ENCODE data around the gene TNS3. TPM values are rescaled to one million over a fixed set of nuclear protein-coding genes. Genes with fewer than 3 reads are reported as not detected.
"Not testable (repeated sequence)": the region's sequence is repeated elsewhere in the genome, so short reads cannot be mapped to it uniquely, and the experiment has no call there.

TNS3 gene
- total and polyA plus RNA-seq, 2 experiments from 2014 or later, result 2.7 to 5.7 TPM

- no peaks in the 10 kb centered on the region for H3K9me3 ChIP-seq (ENCODE audit: low read depth)
- DNase-seq (ENCODE audit: low read depth in 1 of 2, low spot score in 1 of 2), result peak in 1 of 2 donors; percentile 76
- H3K27me3 ChIP-seq, result no peaks in the 10 kb centered on the region
- H3K36me3 ChIP-seq, result no peaks in the 10 kb centered on the region
- H3K4me3 ChIP-seq, result no peak overlapping the region
- H3K27ac ChIP-seq, result no peak overlapping the region
- H3K4me1 ChIP-seq (ENCODE audit: low read depth), result no peaks in the 10 kb centered on the region
- TF ChIP-seq, protein P1, sequence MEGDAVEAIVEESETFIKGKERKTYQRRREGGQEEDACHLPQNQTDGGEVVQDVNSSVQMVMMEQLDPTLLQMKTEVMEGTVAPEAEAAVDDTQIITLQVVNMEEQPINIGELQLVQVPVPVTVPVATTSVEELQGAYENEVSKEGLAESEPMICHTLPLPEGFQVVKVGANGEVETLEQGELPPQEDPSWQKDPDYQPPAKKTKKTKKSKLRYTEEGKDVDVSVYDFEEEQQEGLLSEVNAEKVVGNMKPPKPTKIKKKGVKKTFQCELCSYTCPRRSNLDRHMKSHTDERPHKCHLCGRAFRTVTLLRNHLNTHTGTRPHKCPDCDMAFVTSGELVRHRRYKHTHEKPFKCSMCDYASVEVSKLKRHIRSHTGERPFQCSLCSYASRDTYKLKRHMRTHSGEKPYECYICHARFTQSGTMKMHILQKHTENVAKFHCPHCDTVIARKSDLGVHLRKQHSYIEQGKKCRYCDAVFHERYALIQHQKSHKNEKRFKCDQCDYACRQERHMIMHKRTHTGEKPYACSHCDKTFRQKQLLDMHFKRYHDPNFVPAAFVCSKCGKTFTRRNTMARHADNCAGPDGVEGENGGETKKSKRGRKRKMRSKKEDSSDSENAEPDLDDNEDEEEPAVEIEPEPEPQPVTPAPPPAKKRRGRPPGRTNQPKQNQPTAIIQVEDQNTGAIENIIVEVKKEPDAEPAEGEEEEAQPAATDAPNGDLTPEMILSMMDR (IDR thresholded peaks at IDR 0.05; ENCODE audit: low read depth, low read length), result no peak
Measured at GRCh38 chr7:47591655-47592572, 10.0 kb upstream of the TNS3 start.

DNA sequence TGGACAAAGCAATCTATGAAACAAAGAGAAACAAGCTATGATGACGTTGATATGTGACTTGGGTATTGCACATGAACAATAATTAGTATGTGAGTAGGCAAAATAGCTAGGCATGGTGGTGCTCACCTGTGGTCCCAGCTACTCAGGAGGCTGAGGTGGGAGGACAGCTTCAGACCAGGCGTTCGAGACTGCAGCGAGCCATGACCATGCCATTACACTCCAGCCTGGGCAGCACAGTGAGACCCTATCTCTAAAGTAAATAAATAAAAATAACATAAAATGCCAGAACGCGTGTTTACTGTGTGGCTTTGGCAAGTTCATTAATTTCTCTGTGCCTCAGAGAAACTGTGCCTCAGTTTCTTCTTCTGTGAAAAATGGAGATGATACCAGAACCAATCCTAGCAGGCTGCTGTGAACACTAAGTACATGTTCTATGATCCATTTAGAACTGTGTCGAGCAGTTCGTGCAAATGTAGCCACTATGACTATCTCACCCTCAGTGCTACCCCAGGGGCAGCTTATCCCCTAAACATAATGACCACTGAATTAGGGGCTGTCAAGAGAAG, 9.3 kb upstream of the TNS3 start:
- no peak for DNase-seq (ENCODE audit: low read depth in 1 of 2, low spot score in 1 of 2)
- Histone ChIP-seq H3K9me3 (ENCODE audit: low read depth) (no peaks in the 10 kb centered on the region), H3K4me3 (no peak overlapping the region), H3K4me1 (ENCODE audit: low read depth) (no peaks in the 10 kb centered on the region), H3K27me3 (no peaks in the 10 kb centered on the region), H3K27ac (no peak overlapping the region), H3K36me3 (no peaks in the 10 kb centered on the region)
- TF ChIP-seq, protein P1 (IDR thresholded peaks at IDR 0.05; ENCODE audit: low read depth, low read length), result no peak

DNA sequence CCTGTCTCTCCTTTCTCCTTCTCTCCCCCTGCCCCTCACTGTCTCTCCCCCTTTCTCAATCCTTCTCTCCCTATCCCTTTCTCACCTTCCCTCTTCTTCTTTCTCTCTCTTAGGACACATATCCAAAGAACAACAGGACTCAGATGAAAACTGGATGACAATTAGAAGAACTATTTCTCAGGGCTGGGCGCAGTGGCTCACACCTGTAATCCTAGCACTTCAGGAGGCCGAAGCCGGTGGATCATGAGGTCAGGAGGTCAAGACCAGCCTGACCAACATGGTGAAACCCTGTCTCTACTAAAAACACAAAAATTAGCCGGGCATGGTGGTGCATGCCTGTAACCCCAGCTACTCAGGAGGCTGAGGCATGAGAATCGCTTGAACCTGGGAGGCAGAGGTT, 8.3 kb upstream of the TNS3 start:
- H3K4me3 ChIP-seq; H3K4me1 ChIP-seq (ENCODE audit: low read depth); DNase-seq (ENCODE audit: low read depth in 1 of 2, low spot score in 1 of 2); H3K9me3 ChIP-seq (ENCODE audit: low read depth); H3K27me3 ChIP-seq; H3K27ac ChIP-seq; H3K36me3 ChIP-seq: not testable (repeated sequence)

DNA sequence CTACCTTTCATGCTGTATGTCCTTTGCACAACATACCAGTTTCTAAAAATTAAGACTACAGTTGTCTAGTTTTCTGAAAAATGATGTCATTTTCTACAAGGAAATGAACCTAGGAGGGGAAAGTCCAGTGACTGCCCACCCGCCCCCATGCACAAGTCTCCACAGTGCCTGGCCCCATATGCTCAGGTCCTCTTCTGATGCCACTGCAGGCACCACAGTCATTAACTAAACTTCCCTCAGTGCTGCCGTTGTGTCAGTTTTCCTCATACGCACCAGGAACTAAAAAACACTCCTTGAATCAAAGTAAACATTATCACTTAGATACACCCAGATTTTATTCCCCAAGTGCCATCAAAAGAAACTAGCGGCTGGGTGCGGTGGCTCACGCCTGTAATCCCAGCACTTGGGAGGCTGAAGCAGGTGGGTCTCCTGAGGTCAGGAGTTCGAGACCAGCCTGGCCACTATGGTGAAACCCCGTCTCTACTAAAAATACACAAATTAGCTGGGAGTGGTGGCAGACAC, 6.9 kb upstream of the TNS3 start:
- Histone ChIP-seq H3K36me3 (no peaks in the 10 kb centered on the region), H3K27ac (no peak overlapping the region), H3K9me3 (ENCODE audit: low read depth) (no peaks in the 10 kb centered on the region), H3K27me3 (peaks cover 4% of the 10 kb centered on the region), H3K4me3 (no peak overlapping the region), H3K4me1 (ENCODE audit: low read depth) (no peaks in the 10 kb centered on the region)
- TF ChIP-seq, protein P1 (IDR thresholded peaks at IDR 0.05; ENCODE audit: low read depth, low read length), result no peak
- DNase-seq (ENCODE audit: low read depth in 1 of 2, low spot score in 1 of 2), result no peak

DNA sequence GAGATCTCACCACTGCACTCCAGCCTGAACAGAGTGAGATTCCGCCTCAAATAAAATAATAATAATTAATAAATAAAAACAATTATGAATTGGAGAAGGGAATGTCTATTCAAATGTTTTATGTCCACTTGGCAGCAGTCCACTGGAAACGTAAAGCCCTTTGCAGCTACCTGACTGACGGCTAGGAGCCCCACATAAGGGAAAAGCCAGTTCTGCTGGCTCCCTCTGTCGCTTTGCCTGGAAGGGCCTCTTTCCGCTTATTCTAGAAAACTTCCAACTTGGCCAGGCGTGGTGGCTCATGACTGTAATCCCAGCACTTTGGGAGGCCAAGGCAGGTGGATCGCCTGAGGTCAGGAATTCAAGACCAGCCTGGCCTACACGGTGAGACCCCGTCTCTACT, 6.1 kb upstream of the TNS3 start:
- H3K27ac ChIP-seq, result no peak overlapping the region

More for the DNA sequence above, 6.1 kb upstream of the TNS3 start:
- TF ChIP-seq, protein P1 (IDR thresholded peaks at IDR 0.05; ENCODE audit: low read depth, low read length), result no peak
- H3K36me3 ChIP-seq, result no peaks in the 10 kb centered on the region
- H3K4me3 ChIP-seq, result no peak overlapping the region
- H3K4me1 ChIP-seq (ENCODE audit: low read depth), result no peaks in the 10 kb centered on the region
- H3K9me3 ChIP-seq (ENCODE audit: low read depth), result no peaks in the 10 kb centered on the region
- peaks cover 12% of the 10 kb centered on the region for H3K27me3 ChIP-seq
- DNase-seq (ENCODE audit: low read depth in 1 of 2, low spot score in 1 of 2), result no peak

Measured in cardiac muscle cell (in vitro differentiated cells and primary cell).